SW480 (cell line): ENCODE measurements around the gene MLEC.
A peak's percentile ranks its signal among the peaks of the same experiment; 100 is the strongest.

Experiments
- DNase-seq: peaks from one replicate; pipeline ENCODE4 v3.0.0-alpha.2; 2016; ENCODE audit warnings: low spot score

The MLEC gene

DNA sequence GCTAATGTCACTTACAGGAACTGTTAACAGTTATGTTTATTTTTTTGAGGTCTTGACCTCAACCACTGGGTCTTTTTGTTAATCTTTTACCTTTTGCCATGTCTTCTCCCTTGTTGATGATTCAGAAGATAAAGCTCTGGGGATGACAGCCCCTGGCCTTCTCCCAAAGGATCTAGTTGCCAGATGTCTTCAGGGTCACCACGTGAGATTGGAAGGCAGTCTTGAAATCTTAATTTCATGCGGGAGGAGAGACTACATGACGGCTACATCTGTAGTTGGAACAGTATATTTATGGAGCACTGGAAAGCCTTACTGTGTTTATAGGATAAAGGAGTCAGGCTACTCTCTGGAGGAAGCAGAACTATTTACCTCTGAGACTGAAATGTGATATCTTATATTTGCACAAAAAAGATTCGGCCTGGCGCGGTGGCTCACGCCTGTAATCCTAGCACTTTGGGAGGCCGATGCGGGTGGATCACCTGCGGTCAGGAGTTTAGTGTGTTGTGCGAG is 5.6 kb downstream of the MLEC start:
- DNase-seq, result no peak

DNA sequence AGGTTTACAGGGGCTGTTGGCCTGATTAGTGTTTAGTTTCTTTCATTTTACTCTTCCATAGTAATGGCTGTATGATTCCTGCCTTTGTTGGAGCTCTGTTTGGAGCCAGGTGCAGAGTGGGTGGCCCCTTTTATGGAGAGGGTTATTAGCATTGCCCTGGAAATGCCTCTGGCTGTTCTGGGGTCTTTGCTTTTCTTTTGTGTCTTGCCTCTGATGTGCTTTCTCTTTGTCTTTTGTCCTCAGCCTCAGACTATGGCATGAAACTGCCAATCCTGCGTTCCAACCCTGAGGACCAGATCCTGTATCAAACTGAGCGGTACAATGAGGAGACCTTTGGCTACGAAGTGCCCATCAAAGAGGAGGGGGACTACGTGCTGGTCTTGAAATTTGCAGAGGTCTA is 6.9 kb downstream of the MLEC start:
- no peak for DNase-seq

DNA sequence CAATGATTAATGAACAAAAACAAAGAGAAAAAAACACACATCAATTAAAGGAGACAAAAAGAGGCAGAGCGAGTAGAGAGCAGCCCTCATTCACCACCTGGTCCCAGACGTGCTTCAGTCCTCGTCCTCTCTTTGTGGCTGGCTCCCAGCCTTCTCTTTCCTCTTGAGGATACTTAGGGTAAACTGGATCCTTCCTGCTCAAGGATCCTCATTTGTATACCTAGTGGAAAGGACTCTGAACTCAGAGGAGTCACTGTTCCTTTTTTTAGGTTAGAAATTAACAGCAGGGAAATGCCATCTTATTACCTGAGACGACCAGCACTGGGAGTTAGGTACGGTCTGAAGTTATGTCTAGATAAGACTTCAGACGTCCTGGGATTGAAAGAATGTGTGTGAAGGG is 9.7 kb downstream of the MLEC start:
- DNase-seq, result no peak

DNA sequence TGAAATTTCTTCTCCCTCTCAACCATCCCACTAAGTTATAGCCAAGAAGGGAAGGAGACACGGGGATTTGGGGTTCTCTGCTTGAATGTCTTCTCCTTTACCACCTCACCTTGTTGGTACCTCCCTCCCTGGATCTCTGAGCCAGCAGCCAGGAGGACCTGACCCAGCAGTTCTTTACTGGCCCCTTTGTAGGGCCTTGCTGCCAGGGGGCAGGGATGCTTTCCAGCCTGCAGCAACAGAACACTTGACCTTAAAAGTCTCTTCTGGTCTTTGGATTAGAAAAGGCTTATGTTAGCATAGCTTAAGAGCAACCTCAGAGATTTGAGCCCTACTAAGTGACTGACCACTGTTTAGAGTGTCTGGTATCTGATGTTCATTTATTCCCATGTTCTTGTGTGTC is 10.4 kb downstream of the MLEC start:
- no peak for DNase-seq

DNA sequence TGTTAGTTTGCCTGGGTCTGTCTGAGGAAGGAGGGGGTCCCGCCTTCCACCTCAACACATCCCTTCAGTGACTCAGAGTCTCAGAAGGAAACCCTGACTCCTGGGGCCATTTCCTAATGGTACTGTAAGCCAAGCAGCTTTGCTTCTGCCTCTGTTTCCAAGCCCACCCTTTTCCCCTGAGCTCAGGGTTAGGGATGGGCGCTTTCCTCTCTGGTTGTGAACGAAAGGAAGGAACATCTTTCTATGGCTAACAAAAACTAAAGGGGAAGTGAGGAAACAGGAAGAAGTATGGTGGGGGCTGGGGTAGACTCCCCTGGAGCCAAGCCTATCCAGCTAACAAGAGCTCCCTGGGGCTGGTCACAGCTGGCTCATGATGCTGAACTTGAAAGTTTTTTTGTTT is 11.7 kb downstream of the MLEC start:
- DNase-seq, result no peak

DNA sequence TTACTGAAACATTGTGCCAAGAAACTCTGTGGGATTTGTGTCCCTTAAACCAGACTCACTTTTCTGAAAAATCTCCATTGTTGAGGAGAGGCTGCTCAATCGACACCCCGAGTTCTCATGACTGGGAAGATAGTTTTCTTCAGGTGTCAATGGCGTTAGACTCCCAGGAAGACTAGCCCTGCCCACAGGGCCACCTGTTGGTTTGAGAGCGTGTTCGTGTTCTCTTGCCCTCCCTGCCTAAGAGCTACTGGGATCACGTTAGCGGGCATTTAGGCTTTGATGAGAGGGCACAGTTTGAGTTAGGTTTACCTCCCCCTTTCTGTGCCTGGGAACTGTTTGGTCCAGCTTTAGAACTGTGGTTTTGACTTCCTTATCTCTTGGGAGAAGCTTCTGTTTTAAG is 12.6 kb downstream of the MLEC start:
- DNase-seq, result no peak

DNA sequence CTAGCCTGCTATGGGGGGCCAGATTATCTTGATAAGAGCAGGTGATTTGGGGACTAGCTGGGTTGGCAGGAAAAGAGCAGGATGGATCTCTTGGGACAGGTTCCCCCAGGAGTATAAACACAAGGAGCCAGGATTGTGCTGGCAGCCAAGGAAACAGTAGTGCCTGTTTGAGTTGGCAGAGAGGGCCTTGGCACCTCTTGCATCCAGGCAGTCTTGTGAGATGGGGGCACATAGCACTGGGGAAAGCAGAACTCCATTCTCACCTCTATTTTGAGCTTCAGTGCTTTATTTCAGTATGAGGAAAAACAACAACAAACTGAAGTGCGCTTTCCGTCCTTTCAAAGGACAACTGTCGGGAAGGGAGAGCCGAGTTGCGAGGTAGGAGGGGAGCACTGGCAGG is 13.9 kb downstream of the MLEC start:
- DNase-seq, result no peak

DNA sequence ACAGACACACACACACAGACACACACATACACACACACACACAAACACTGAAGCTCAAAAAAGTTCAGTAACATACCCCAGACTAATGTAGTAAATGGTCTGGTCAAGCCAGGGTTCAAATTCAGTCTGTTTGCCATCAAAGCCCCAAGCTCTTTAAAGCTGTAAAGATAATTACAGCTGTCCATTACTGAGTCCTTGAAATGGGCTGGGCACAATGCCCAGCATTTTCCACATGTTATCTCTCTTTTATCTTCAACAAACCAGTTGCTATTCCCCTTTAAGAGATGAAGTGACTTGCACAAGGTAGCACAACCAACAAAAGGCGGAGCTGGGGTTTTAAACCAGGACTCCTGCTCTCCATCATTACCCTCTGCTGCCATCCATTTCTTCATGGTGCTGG is 15.7 kb downstream of the MLEC start:
- DNase-seq, result no peak

DNA sequence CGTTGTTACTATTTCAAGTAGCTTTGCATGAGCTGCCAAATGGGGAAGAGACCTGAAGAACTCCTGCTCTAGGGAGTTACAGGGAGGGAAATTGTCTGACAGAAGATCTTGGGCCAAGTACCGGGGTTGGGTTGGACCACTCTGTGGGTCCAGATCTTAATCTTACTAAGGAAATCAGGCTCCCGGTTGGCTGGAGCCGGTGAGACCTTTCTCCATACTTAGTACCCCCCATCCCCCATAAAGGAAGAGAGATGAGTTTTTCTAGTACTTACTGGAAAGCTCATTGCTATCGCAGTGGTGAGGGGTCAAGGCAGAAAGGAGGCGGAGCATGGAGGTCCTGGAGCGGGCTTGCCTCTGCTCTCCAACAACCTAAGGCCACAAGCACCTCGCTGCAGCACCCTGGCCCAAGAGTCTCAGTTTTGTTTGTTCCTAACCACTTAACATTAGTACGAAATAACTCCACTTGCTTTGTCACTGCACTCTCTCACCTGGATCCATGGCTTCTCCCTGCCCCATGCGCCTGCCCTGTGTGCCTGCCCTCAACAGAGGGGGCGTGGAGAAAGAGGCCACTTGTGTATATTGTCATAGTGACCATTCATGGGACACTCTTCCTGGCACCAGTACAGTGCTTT is 16.5 kb downstream of the MLEC start:
- DNase-seq, result no peak

DNA sequence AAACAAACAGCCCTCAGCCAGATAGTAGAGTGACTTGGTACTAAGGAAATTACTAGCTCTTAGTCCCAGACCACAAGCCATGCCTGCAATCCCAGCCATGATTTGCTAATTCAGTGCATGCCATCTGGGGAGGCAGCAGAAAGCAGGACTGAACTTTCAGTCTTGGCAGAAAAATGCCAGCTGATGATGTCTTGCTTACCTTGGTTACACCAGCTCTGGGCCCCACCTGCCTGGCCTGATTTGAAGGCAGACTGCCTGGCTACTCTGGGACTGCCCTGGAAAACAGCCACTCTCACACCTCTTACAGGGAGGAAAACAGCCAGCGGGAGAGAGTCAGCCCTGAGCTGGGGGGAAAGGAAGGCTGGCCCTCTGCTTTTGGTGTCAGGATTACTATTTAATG is 18.7 kb downstream of the MLEC start:
- DNase-seq, result no peak

DNA sequence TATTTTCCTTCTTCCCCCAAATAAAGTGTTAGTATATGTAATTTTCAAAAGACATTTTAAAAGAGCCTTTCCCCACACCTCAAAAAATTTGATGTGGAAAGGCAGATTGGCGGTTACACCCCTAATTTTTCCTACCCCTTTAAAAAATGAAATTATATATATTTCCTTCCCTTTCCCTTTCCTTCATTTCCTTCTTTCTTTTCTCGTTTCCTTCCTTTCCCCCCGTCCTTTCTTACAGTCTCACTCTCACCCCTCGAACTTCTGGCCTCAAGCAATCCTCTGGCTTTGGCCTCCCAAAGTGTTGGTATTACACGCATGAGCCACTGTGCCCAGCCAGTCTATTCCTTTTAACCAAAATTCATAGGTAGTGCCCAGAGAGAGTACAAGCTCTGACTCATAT is 19.1 kb downstream of the MLEC start:
- no peak for DNase-seq

DNA sequence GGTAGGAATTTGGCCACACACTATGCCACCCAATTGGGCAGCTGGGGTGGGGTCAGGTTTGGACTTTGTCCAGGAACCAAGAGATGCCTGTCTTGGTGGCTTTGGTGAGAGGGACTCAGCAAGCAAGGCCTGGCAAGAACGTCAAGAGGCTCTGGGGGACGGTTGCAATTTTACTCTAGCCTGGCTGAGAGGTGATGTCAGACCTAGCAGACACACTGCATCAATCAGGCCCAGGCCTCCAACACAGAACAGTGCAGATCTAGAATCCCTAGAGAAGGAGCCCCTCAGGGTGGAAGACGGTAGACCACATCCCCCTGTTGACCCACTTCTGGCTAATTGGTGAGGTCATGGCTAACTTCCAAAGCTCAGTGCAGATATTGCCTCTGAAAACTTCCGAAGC is 21.7 kb downstream of the MLEC start:
- no peak for DNase-seq

DNA sequence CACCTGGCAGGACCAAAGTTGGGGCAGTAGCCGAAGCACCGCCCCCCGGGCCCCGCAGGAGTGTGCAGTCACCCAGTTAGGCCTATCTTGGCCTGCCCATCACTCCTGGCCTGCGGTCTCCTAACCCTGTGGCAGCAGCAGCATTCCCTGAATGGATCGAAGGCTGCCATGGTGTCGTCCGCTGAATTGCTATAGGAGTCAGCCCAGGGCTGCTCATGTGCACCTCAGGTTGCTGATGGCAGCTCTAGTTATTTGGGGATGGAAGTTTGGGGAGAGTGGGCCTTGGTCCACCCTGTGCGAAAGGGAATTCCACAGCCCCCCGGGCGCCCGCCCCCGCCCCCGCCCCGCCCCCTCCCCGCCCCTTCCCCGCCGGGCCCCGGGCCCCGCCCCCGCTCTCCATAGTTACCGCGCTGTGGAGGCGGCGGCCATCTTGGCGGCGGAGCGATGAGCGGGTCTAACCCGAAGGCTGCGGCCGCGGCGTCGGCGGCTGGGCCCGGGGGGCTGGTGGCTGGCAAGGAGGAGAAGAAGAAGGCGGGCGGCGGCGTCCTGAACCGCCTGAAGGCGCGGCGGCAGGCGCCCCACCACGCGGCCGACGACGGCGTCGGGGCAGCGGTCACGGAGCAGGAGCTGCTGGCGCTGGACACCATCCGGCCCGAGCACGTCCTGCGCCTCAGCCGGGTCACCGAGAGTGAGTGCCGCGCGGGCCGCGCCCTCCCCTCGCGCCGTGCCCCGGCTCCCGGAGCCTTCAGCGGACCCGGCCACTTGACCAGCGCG is 23.3 kb downstream of the MLEC start, which contains the start of gene UNC119B:
Gene UNC119B, plus strand, starts transcription at position 428 of the 774 bp plus-strand sequence. Its CDS starts 17 bp downstream, at position 445.
- DNase-seq, result peak; percentile 63

DNA sequence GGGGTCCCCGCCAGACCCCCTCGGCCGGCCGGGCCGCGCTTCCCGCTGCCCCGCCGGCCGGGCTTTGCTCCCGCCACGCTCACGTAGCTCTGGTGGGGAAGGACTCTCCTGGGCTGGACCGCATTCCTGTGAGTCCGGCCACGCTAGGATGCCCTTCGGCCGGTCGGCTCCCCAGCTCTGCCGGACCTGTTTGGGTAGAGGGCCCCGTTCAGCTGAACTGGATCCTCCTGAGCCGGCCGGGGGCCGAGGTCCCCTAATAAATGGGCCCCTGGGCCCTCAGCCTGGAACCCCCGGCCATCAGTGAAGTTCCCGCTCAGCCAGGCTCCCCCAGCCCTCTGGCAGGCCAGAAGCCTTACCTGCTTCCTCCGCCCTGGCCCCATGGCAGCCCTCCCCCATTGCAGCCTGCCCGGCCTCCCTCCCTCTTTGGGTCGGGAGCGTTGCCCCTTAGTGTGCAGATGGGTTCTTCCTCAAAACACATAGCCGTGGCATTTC is 23.9 kb downstream of the MLEC start:
- DNase-seq, result no peak

DNA sequence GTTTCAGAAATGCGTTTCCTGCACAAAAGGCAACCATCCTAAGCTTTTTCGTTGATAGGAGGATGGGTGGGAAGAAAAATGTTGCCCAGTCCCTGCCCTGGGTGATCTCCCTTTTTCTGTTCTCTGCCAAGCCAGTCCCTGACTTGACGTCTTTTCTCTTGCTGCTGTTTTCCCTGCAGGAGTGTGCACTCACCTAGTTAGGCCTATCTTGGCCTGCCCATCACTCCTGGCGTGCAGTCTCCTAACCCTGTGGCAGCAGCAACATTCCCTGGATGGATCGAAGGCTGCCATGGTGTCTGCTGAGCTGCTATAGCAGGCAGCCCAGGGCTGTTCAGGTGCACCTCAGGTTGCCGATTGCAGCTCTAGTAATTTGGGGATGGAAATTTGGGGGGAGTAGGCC is 24.5 kb downstream of the MLEC start:
- no peak for DNase-seq

DNA sequence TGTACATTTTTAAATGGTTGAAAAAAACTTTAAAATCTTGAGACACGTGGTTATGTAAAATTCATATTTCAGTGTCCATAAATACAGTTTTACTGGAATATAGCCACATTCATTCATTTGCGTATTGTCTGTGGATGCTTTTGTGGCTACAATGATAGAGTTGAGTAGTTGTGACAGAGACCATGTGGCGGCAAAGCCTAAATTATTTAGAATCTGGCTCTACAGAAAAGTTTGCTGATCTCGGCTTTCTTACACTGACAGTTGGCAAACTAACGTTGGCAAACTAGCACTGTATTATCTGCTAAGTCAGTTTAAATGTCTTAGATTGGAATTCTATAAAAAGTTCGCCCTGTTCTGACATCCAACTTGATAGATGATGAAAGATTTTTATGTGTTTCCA is 25.7 kb downstream of the MLEC start:
- DNase-seq, result no peak

DNA sequence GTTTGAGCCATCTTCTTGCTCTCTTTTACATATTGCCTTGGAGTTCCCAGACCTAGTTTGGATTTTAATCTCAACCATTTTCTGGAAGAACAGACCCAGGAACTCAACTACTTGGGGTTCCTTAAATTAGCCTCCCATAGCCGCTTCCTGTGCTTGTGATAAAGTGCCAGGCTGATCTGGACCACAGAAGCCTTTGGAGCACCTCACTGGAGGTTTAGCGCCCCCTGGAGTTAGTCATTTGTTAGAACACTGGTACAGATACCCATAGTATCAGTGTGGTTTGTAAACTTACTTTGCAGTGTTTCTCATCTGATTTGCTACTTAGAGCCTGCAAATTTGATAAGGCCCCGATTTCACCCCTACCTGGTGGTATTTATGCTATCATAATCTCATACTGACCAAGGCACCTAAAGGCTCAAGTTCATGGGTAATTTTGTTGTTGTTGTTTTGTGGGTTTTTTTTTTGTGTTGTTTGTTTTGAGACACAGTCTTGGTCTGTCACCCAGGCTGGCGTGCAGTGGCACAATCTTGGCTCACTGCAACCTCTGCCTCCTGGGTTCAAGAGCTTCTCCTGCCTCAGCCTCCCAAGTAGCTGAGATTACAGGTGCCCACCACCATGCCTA is 27.0 kb downstream of the MLEC start:
- peak; percentile 72 for DNase-seq

DNA sequence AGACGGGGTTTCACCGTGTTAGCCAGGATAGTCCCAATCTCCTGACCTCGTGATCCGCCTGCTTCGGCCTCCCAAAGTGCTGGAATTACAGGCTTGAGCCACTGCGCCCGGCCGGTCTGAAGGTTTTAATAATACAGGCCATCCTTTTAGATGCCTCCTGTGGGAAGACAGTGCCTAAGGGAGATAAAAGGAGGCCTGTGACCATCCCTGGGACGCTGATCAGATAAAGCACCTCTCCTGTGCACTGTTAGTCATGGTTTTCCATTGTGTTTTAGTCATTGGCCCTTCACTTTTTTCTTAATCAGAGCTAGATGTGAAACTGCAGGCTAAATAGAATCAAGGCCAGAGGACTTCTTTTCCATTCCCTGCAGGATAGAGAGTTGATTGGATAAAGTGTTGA is 31.1 kb downstream of the MLEC start:
- no peak for DNase-seq

DNA sequence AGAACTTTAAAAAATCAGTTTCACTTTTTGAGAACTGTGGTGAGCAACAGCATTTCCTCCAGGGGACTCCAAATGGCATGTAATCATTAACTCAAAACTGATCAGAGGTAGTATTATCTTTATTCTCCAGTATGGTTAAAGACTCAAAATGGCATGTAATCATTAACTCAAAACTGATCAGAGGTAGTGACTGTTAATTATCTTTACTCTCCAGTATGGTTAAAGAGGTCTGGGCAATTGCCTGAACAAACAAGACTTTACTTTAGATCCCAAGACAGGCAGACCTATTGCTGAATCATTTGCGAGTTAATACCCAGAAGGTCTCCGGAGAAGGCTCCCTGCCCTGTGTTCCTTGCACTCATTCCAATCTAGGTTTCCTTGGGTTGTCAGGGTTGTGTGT is 32.1 kb downstream of the MLEC start:
- no peak for DNase-seq

DNA sequence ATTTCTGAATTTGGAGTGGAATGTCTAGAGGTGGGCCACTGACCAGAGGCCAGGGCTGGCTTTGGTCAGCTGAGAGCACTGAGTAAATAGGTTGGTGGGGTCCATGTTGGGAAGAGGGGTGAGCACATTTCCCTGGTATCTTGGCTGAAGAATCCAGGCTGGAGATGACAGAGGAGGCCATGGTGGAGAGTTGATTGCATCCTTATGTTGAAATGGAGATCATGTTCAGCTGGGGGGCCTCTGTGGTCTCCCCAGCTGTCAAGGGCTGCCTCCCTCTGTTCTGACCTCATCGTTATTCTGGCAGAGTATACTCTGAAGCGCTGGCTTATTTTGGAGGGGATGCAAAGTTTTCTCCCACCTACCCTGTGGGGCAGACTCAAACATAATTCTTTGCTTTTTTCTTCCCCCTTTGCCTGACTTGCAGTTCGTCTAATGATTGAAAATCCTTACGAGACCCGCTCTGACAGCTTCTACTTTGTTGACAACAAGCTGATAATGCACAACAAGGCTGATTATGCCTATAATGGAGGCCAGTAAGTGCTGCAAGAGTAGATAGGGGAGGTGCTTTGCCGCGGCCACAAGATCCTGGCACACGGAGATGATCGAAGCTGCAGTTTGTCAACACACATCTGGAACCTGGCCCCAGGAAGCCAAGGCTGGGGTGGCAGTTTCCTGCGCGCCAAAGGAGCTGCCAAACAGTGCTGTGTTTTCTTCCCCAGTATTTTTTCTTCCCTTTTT is 32.7 kb downstream of the MLEC start:
- DNase-seq, result no peak

DNA sequence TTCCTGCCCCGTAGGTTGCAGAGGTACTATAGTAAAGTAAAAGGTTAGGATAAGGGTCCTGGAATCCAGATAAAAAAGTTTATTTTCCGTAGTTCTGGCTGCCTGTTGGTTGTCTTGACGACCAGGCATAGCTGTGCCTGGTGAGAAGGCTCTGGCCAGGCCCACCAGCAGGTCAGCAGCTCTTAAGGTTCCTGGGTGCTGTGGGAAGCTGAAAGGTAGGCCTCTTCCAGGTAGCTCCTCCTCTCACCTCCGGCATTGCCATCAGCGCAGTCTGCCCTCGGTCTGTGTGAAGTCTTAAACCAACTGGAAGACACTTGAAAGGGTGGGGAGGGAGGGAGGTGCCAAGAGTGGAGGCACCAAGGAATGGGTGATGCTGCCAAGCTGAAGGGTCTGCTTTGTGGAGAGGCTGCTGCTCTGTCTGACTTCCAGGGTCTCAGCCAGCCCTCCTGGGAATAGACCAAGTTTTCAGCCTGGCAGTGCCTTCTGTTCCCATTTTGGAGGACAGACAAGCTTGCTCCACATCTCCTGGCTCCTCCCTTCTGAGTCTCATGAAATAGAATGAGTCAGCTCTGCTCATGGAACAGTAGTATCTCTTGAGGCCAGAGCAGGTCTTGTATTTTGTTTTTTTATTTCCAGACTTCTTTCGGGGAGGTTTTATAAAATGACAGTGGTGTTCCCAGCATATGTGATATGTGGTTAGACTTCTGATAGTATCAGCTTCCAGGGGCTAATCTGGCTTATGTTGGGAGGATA is 33.5 kb downstream of the MLEC start:
- no peak for DNase-seq
